ENCODE measurements around the gene HAGHL.

HAGHL gene

DNA sequence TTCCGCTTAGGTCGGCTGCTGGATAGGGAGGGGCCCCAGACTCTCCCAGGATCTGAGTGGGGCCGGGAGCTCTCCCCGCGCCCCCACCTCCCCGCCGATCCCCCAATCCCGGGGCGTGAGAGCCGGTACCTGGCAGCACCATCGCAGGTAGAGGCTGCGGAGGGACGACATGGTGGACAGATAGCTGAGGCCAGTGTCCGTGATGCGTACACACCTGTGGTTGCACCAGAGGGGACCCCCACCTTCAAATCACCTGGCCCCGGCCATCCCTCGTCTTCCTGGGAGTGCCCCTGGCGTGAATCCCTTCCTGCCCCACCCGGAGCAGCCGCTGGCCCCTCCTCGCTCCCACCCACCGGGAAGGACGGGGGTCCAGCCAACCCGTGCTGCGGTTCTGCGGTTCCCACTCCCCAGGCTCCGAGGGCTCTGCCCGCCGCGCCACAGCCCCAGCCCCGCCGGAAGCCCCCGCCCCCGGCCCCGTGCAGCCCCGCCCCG, 32.0 kb upstream of the HAGHL start:
- FAIRE-seq, result no peak
- TF ChIP-seq POLR2A (IDR thresholded peaks at IDR 0.05; ENCODE audit: low read depth, low read length), result no peak
- DNase-seq (ENCODE audit: insufficient read length, low spot score), result no peak

DNA sequence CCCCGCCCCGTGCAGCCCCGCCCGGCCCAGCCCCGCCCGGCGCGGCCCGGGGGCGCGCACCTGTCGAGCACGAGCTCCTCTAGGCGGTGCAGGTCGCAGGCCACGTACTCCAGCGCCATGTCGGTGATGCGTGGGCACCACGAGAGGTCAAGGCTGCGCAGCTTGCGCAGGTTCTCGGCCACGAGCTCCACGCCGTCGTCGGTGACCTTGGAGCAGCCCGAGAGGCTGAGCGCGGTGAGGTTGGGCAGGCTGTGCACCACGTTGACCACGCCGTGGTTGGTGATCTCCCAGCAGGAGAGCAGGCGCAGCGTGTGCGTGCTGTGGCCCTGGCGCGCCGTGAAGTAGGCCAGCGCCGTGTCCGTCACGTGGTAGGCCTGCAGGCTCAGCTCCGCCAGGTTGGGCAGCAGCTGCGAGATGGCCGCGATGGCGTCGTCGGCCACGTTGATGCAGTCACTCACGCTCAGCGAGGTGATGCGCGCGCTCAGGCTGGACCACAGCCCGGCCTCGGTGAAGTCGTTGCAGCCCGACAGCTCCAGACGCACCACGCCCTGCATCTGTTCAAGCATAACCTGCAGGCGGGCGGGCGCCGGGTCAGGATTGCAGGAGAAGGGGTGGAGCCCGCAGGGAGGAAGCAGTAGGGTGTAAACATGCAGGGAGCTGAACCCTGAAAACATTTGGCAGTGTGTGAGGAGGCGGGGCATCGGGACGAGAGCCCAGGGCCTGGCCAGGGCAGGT, 31.4 kb upstream of the HAGHL start:
- DNase-seq (ENCODE audit: insufficient read length, low spot score), result no peak

DNA sequence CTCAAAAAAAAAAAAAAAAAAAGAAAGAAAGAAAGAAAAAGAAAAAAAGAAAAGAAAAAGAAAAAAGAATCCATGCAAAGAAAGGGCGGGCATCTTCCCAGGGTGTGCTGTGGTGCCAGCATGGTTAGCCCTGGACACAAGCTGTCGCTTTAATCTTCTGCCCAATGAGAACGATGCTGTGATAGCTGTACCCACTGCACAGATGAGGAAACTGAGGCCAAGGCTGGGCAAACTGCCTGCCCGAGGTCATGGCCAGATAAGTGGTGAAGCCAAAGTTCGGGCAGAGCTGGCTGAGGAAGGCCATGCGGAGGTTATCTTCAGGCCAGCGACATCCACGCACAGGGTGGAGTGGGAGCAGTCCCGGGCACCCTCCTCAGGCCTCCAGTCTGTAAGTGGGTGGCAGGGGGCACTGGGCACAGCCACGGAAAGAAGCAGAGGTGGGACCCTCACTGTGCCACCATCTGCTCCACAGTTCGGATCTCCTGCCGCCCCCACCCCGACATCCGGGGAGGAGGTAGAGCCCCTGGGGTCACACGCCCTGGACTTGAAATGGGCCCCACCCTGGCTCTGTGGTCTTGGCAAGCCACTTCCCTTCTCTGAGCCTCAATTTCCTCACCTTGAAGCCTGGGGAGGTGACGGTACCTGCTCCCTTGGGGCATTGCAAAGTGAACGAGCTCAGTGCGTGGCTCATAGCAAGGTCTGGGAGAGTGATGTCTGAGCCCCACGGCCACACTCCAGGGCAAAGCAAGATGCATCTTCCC, 27.8 kb upstream of the HAGHL start:
- no peak for FAIRE-seq
- DNase-seq (ENCODE audit: insufficient read length, low spot score), result no peak
- TF ChIP-seq POLR2A (IDR thresholded peaks at IDR 0.05; ENCODE audit: low read depth, low read length), result no peak

More for the DNA sequence above, 31.4 kb upstream of the HAGHL start:
- no peak for TF ChIP-seq POLR2A (IDR thresholded peaks at IDR 0.05; ENCODE audit: low read depth, low read length)
- no peak for FAIRE-seq

DNA sequence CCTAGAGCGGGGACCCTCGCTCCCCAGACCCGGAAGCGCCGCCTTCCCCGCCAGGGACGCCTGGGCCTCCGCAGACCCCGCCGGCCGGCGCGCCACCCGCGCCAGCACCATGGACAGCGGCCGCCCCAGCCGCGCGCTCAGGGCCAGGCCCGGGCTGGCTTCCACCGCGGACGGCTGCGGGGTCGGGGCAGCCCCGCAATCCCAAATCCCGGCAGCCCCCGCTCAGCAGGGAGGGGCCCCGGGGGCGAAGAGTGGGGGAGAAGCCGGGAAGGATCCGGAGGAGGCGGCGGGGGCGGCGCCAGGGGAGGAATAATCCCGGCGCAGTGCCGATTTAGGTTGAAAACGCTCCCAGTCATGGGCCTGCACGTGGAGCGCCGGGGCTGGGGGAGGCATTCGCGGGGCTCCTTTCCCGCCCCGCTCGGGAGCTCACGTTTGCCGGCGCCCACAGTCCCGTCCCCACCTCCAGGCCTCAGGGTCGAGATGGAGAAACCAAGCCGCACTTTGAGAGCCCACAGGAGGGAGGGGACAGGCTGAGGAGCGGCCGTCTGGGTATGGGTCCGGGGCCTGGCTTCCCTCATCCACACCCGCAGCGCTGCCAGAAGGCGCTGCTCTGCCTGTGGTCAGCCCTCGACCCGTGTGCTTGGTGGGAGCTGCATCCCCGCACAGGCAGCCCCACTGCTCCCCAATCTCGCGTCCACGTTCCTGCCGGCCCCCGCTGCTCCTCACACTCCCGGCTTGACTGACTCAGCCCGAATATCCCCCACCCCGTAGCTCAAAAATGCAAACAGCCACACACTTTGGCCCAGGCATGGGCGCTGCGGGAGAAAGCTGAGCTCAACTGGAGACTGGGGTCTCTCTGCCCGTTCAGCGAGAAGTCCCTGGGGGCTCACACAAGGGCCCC, 26.0 kb upstream of the HAGHL start:
- DNase-seq (ENCODE audit: insufficient read length, low spot score) (no peak), FAIRE-seq (no peak)
- TF ChIP-seq POLR2A (IDR thresholded peaks at IDR 0.05; ENCODE audit: low read depth, low read length), result no peak

DNA sequence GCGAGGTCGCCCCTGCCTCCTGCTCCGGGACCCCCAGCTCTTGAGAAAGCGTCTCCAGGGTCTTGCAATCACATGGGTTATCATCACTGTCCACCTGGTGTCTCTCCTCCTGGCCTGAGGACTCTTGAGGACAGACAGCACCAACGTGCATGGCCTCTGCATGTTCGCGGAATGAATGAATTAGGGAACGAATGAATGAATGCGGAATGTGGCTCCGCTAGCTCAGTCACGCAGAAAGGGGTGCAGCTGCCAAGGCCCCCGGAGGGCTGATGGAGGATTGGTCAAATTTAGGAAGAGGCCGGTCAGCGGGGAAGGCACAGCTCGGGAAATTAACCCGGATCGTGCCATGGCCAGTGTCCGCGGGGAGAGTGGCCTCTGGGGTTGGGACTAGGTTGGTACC, 24.6 kb upstream of the HAGHL start:
- DNase-seq (ENCODE audit: insufficient read length, low spot score) (no peak), FAIRE-seq (no peak)
- no peak for TF ChIP-seq POLR2A (IDR thresholded peaks at IDR 0.05; ENCODE audit: low read depth, low read length)

DNA sequence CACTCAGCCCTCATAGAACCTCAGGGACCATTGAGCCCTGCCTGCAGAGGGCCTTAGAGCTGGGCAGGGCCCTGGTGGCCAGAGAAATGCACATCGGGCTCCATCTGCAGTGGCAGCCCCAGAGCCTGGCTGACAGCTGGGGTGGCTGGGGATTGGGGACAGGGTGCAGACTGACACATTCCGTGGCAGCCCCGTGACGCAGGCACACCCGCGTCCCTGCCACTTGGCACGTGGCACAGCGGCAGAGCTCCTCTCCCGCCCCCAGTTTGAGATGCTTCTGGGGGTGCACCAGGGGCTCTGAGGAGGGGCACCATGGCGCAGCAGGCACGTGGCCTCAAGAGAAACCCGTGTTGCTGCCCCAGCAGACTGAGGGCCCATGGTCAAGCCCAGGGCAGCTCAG, 23.5 kb upstream of the HAGHL start:
- no peak for DNase-seq (ENCODE audit: insufficient read length, low spot score)
- FAIRE-seq, result no peak
- no peak for TF ChIP-seq POLR2A (IDR thresholded peaks at IDR 0.05; ENCODE audit: low read depth, low read length)

DNA sequence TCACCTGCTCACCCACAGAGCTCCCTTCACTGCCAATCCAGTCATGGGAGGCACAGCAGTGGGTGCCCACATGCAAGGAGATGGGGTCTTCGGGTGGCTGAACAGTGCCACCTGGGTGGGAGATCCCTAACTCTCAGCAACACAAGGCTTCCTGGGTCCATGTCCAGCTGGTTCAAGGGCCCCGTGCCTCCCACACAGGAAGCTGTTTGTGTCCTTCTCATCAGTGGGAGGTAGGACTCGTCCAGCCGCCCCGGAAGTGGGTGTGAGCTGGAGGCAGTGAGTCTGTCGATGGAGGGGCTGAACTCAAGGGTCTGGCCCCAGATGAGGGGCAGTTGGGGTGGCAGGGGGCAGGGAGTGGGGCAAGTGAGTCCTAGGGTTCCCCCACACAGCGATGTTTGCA, 22.9 kb upstream of the HAGHL start:
- FAIRE-seq (no peak), DNase-seq (ENCODE audit: insufficient read length, low spot score) (no peak)
- no peak for TF ChIP-seq POLR2A (IDR thresholded peaks at IDR 0.05; ENCODE audit: low read depth, low read length)

DNA sequence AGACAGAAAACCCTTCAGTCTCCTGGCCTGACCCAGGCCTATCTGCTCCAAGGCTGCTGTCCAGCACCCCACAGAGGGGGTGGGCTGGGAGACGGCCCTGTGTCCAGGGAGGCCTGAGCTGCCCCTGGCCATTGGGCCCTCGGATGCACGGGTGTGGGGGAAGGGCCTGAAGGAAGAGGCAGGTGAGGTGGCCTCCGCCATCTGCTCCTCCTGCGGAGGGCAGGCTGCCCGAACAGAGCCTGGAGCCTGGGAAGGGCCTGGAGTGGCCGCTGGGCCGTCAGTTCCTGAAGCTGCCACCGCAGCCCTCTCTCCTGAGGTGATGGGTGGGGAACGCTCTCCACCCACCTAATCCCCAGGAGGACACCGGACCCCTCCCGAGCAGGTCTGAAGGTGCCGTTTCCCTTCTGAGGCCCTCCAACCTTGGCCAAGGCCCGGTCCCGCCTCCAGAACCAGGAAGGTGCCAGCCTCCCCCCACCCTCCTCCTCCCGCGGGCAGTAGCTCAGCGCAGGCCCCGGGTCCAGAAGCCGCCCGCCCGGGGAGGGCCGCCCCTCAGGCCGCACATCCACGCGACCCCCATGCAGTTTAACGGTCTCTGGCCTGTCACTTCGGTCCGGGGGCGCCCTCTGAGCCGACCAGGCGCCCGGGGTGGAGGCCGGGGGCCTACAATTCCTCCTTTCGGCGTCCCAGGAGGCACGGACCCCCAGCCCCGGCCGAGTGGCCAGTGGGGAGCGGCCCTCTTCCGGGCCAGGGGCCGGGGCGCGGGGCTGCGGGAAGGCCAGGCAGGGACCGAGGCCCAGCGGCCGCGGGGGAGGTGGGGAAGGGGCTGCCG, 22.1 kb upstream of the HAGHL start:
- no peak for DNase-seq (ENCODE audit: insufficient read length, low spot score)
- no peak for TF ChIP-seq POLR2A (IDR thresholded peaks at IDR 0.05; ENCODE audit: low read depth, low read length)
- no peak for FAIRE-seq

DNA sequence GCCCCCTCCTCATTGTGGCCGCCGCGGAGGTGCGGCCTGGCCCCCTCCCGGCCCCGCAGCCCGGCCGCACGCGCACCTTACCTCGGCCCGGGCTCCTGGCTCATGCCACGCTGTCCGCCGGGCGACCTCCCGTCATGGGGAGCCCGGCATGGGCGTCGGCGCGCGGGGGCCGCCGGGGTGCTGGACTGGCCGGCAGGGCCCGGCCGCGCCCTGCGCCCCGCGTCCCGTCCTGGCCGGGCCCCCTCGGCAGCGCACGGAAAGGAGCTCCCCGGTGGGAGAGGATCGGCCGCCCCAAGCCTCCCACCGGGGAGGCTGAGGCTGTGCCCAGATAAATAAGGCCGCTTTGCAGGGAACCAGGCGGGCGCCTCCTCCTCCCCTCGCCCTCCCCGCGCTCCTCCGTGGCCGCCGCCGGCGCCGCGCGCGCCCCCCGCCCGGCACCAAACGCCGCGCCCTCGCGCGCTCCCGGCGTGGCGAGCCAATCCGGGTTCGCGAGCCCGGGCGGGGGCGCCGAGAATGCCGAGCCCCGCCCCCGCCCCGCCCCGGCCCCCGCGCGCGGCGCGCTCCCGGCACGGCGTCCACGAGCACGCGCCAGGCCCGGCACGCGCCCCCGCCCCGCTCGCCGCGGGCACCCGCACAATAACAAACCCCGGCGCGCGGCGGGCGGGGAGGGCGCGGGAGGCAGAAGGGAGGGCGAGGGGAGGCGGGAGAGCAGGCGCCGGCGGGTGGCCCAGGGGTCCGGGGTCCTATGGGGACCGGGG, 21.3 kb upstream of the HAGHL start, which contains the start of gene FBXL16:
FBXL16 (minus strand) TSS at position 371 of the 758 bp plus-strand sequence. CDS start 8,396 bp downstream, outside the sequence.
- peak; percentile 43; the same call in 1 of the 2 replicates for TF ChIP-seq POLR2A (IDR thresholded peaks at IDR 0.05; ENCODE audit: low read depth, low read length)
- no peak for FAIRE-seq
- peak; percentile 88 for DNase-seq (ENCODE audit: insufficient read length, low spot score)

DNA sequence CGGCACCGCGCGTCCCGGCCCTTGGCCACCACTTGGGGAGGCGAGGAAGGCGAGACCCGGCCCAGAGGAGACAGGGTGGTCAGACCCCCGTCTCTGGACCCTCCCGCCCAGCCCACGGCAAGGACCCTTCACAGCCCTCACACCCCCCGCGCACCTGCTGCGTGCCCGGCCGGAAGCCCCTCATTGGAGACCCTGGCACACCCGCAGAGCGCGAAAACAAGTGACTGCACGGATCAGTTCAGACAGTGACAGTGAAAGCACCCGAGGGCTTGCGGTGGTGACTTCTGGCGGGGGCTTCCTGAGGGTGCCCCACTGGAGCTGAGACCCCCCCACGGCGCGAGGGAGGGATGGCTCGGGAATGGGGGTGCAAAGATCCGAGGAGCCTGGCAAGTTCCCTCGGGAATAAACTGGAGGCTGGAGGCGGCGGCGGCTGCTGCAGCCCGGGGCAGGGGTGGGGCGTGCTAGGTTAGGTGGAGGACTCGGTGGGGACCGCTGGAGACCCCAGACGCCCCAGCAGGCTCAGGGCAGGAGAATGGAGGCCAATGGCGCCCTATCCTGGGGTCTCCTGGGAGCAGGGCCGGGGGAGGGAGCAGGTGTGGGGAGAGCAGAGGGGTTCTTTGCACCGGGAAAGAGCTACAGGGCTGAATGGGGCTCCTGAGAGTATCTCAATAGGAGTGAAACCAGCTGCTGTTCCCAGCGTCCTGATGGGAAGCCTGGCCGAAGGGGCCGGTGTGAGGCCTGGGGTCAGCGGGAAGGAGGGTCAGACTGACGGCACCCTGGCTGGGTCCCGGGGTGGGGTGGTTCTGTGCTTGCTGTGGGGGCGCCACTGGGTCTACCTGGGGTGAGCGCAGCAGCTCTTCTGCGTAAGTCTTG, 20.5 kb upstream of the HAGHL start:
- no peak for FAIRE-seq
- no peak for DNase-seq (ENCODE audit: insufficient read length, low spot score)
- no peak for TF ChIP-seq POLR2A (IDR thresholded peaks at IDR 0.05; ENCODE audit: low read depth, low read length)

DNA sequence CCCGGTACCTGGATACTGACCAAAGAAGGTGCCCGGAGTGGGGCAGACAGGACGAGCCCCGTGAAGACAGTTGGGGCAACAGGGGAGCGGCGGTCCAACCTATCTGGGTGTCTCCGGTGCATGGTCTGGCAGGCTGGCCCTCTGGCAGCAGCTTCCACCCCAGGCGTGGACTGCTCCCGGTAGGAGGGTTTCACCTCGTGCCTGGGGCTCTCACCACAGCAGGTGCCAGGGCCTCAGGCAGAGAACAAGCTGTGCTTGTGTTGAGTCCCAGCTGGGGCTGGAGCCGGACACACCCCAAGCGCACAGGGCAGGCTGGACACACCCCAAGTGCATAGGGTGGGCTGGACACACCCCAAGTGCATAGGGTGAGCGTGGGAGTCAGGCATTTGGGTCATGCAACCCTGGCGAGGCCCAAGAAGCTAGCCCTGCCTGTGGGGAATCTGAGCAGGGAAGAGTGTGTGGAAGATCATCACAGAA, 19.8 kb upstream of the HAGHL start:
- TF ChIP-seq POLR2A (IDR thresholded peaks at IDR 0.05; ENCODE audit: low read depth, low read length), result no peak
- FAIRE-seq, result no peak
- DNase-seq (ENCODE audit: insufficient read length, low spot score), result no peak

Data from H54 (cell line).